KMS-11 (cell line): ENCODE data around the gene CGA.
"Not testable (repeated sequence)": the region's sequence is repeated elsewhere in the genome, so short reads cannot be mapped to it uniquely, and the experiment has no call there.

Source experiments
- H2AFZ ChIP-seq: fragments of 200-600 bp; sonication (generic); 2 replicates; pipeline ENCODE4 v1.6.1; 2016; ENCODE audit warnings: antibody characterized with exemption, mixed run types, low read depth
- H3K27ac ChIP-seq: fragments of 200-600 bp; sonication (generic); 2 replicates; pipeline ENCODE4 v1.6.1; 2016; ENCODE audit warnings: mild to moderate bottlenecking, mixed run types
- H3K27me3 ChIP-seq: fragments of 200-600 bp; sonication (generic); 2 replicates; pipeline ENCODE4 v1.6.1; 2017; ENCODE audit warnings: mild to moderate bottlenecking, low read depth, mixed run types, moderate library complexity; ENCODE audit not compliant: insufficient read depth
- H3K36me3 ChIP-seq: fragments of 200-600 bp; sonication (generic); 2 replicates; pipeline ENCODE4 v1.6.1; 2017; ENCODE audit warnings: mild to moderate bottlenecking, mixed run types; ENCODE audit not compliant: insufficient read depth
- H3K4me1 ChIP-seq: fragments of 200-600 bp; sonication (generic); 2 replicates; pipeline ENCODE4 v1.6.1; 2016; ENCODE audit warnings: mild to moderate bottlenecking, low read depth, mixed run types; ENCODE audit not compliant: poor library complexity, severe bottlenecking
- H3K4me2 ChIP-seq: fragments of 200-600 bp; sonication (generic); 2 replicates; pipeline ENCODE4 v1.7.0; 2016; ENCODE audit warnings: mild to moderate bottlenecking, mixed run types
- H3K4me3 ChIP-seq: fragments of 200-600 bp; sonication (generic); IDR thresholded peaks from 2 replicates; pipeline ENCODE4 v1.6.1; 2017; ENCODE audit warnings: low read depth, low read length, mixed read lengths; ENCODE audit not compliant: insufficient read depth
- H3K79me2 ChIP-seq: fragments of 200-600 bp; sonication (generic); 2 replicates; pipeline ENCODE4 v1.6.1; 2016; ENCODE audit warnings: low read depth, mixed run types; ENCODE audit not compliant: insufficient read depth
- H3K9ac ChIP-seq: fragments of 200-600 bp; sonication (generic); 2 replicates; pipeline ENCODE4 v1.6.1; 2016; ENCODE audit warnings: mild to moderate bottlenecking, mixed run types
- H4K20me1 ChIP-seq: fragments of 200-600 bp; sonication (generic); 2 replicates; pipeline ENCODE4 v1.6.1; 2016; ENCODE audit warnings: mild to moderate bottlenecking, mixed run types; ENCODE audit not compliant: insufficient read depth
- CTCF ChIP-seq: fragments of 200-600 bp; sonication (generic); conservative IDR thresholded peaks from 2 replicates; pipeline ENCODE4 v1.6.1; 2017; ENCODE audit warnings: low read depth, mild to moderate bottlenecking, antibody characterized with exemption, low read length, moderate library complexity, mixed read lengths

Gene CGA

DNA sequence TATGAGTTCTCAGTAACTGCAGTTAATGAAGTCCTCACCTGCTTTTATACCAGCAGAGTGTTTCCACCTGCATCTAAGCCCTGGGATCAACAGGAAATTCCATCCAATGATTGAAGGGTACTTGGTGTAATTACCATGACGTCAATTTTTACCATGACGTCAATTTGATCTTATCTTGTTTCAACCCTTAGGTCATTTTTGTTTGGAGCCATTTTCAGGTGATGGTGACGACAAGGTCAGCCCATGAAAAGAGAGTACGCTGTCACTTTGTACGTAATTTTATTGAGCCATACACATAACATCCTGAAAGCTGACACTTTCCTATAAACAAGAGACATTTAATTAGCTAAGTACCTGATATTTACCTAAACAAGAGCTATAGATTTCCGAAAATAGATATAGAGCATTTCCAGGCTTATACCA, at the start of gene CGA:
Gene CGA, minus strand, starts transcription at position 20 of the 423 bp plus-strand sequence. CDS start 6,906 bp downstream, outside the sequence.
- no peak within 1 kb of the TSS for H3K4me2 ChIP-seq
- TF ChIP-seq CTCF = no peak
- H4K20me1 ChIP-seq = no peaks in the 10 kb centered on the region
- no peak within 1 kb of the TSS for H2AFZ ChIP-seq
- no peaks in the 10 kb centered on the region for H3K4me1 ChIP-seq
- no peak within 1 kb of the TSS for H3K4me3 ChIP-seq
- H3K9ac ChIP-seq = no peak within 1 kb of the TSS
- H3K27ac ChIP-seq = no peak within 1 kb of the TSS
- no peaks in the 10 kb centered on the region for H3K79me2 ChIP-seq
- no peaks in the 10 kb centered on the region for H3K36me3 ChIP-seq
- no peaks in the 10 kb centered on the region for H3K27me3 ChIP-seq

DNA sequence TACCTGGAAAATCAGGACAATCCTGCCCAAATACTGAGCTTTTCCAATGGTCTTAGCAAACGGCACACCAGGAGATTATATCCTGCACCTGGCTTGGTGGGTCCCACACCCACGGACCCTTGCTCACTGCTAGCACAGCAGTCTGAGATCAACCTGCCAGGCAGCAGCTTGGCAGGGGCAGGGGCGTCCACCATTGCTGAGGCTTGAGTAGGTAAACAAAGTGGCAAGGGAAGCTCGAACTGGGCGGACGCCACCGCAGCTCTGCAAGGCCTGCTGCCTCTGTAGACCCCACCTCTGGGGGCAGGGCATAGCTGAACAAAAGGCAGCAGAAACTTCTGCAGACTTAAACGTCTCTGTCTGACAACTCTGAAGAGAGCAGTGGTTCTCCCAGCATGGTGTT, 45.0 kb upstream of the CGA start:
- H3K36me3 ChIP-seq, H4K20me1 ChIP-seq, H3K9ac ChIP-seq, H3K27me3 ChIP-seq, H3K4me1 ChIP-seq, H3K79me2 ChIP-seq, H3K4me3 ChIP-seq, H3K27ac ChIP-seq, H3K4me2 ChIP-seq, H2AFZ ChIP-seq: not testable (repeated sequence)

DNA sequence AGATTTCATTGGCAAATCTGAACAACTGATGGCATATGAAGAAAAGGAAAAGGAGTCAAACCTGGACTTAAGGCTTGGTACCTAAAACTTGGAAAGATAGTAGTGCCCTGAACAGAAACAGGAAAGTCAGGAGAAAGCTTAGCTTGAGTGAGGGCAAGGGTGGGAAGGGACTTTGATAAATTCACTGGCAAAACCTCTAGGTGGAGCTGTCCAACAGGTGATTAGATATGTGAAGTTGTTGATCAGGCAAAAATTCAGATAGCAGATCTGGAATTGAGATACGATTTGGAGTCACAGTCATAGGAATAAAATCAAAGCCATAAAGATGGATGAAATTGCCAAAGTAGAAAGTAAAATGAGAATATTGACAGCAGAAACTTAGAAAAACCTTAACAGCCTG, 44.3 kb upstream of the CGA start:
- Histone ChIP-seq H3K36me3 (no peaks in the 10 kb centered on the region), H3K27me3 (no peaks in the 10 kb centered on the region), H3K9ac (no peak overlapping the region), H4K20me1 (no peaks in the 10 kb centered on the region), H3K27ac (no peak overlapping the region), H2AFZ (no peak overlapping the region), H3K4me3 (no peak overlapping the region), H3K4me1 (no peaks in the 10 kb centered on the region), H3K4me2 (no peak overlapping the region), H3K79me2 (no peaks in the 10 kb centered on the region)
- TF ChIP-seq CTCF = peak; percentile 69

- no peak overlapping the region for H3K27ac ChIP-seq
- H3K4me3 ChIP-seq = no peak overlapping the region
- H3K27me3 ChIP-seq = no peaks in the 10 kb centered on the region
- H3K79me2 ChIP-seq = no peaks in the 10 kb centered on the region
- H4K20me1 ChIP-seq = no peaks in the 10 kb centered on the region
- H3K36me3 ChIP-seq = no peaks in the 10 kb centered on the region
- no peaks in the 10 kb centered on the region for H3K4me1 ChIP-seq
- no peak for TF ChIP-seq CTCF
- no peak overlapping the region for H2AFZ ChIP-seq
- no peak overlapping the region for H3K4me2 ChIP-seq
- no peak overlapping the region for H3K9ac ChIP-seq
Observed at GRCh38 chr6:87136963-87137362, 42.1 kb upstream of the CGA start.

GRCh38 chr6:87127737-87128136, 32.8 kb upstream of the CGA start:
- Histone ChIP-seq H3K27ac (no peak overlapping the region), H3K4me2 (no peak overlapping the region), H3K4me1 (no peaks in the 10 kb centered on the region), H2AFZ (no peak overlapping the region), H3K36me3 (no peaks in the 10 kb centered on the region), H3K4me3 (no peak overlapping the region), H3K79me2 (no peaks in the 10 kb centered on the region), H4K20me1 (no peaks in the 10 kb centered on the region), H3K9ac (no peak overlapping the region), H3K27me3 (no peaks in the 10 kb centered on the region)
- TF ChIP-seq CTCF = no peak
